Heart left ventricle (tissue), 13 donors: ENCODE measurements around the gene CACNA1C.

Source experiments
- POLR2A ChIP-seq, 2 donors: fragments of 450-650 bp; IDR thresholded peaks; one replicate each; pipeline ENCODE4 v1.6.1; 2017; ENCODE audit warnings: antibody characterized with exemption in 2 of 2, mild to moderate bottlenecking in 2 of 2, moderate library complexity in 2 of 2
- TF ChIP-seq, protein P1 (sequence below), 12 donors: fragments of 200-600 bp; sonication (generic) in 4 of 12; IDR thresholded peaks; one replicate each; pipeline versions ENCODE4 v1.5.0 to v1.8.0; 2018 to 2022; ENCODE audit warnings: antibody characterized with exemption in 12 of 12, mild to moderate bottlenecking in 5 of 12
- donor health status: ischemic (EF 13 %, LVEDD 7.1; RV severe dilation, severe dysfunction).
- donor health status: DM: no; HTN: yes; CAD: no.
- donor health status: DM: no; HTN: no; CAD: no.
- donor health status: ischemic (EF 25% LVEDD 6.9; RV normal size, moderate dysfunction).
- donor health status: ischemic (EF 25% LVEDD 5.7; RV mildly dilated, moderate dysfunction).
- donor health status: ischemic (EF 35%, LVEDD 5.7; RV mildly dilated, moderate dysfunction).
- donor health status: nonischemic (EF 11% LVEDD 7.7; RV severe dilation, severe dysfunction).
- donor health status: DM: yes; HTN: yes; CAD: no.
- donor health status: PGD.
- donor health status: ischemic (EF 29% LVEDD 5.4; RV normal size, mild dysfunction).
- donor health status: nonischemic (EF 23%, LVEDD 6.1; RV moderate dilation, normal function).

DNA sequence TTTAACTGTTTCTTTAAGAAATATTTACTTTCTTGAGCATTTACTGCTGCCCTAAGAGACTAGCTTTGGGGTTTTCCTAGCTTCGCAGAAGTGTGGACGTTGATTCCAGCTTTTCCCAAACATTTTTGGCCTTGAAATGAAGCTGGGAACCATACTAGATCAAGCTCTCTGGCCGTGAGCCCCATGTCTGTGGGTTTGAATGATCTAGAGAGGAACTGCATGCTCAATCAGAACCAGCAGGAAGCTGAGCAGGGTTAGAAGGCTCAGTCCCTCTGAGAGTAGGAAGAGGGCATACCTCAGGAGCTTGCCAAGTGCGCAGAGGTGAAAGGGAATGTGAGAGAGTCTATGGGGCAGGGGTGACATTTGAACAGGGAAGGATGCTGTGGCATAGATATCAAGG lies 292.1 kb downstream of the CACNA1C start:
- TF ChIP-seq, protein P1, sequence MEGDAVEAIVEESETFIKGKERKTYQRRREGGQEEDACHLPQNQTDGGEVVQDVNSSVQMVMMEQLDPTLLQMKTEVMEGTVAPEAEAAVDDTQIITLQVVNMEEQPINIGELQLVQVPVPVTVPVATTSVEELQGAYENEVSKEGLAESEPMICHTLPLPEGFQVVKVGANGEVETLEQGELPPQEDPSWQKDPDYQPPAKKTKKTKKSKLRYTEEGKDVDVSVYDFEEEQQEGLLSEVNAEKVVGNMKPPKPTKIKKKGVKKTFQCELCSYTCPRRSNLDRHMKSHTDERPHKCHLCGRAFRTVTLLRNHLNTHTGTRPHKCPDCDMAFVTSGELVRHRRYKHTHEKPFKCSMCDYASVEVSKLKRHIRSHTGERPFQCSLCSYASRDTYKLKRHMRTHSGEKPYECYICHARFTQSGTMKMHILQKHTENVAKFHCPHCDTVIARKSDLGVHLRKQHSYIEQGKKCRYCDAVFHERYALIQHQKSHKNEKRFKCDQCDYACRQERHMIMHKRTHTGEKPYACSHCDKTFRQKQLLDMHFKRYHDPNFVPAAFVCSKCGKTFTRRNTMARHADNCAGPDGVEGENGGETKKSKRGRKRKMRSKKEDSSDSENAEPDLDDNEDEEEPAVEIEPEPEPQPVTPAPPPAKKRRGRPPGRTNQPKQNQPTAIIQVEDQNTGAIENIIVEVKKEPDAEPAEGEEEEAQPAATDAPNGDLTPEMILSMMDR (IDR thresholded peaks at IDR 0.05): no peak
- TF ChIP-seq POLR2A (IDR thresholded peaks at IDR 0.05): no peak
